K562 (cell line): ENCODE measurements around the gene HK1. TPM values are rescaled to one million over a fixed set of nuclear protein-coding genes. Genes with fewer than 3 reads are reported as not detected.
A peak's percentile ranks its signal among the peaks of the same experiment; 100 is the strongest.

ENCODE experiments used
- ATAC-seq: fragments of 200-7000 bp; cut with Tn5 transposase; 3 replicates; pipeline ENCODE4 v1.9.1; 2020; ENCODE audit warnings: moderate library complexity
- BruUV-seq: library from RNA; stranded (reverse); fragments of 400-500 nt; replicated peaks from 2 replicates; lab custom pipeline; 2021; lab: Mats Ljungman, UMichigan
- CTCF ChIA-PET: fragments of 300-600 bp; formaldehyde crosslinking; extraction: SDS; loops from one replicate; lab custom pipeline; 2021; ENCODE audit warnings: low intra/inter-chr PET ratio; lab: Yijun Ruan, JAX
- POLR2A ChIA-PET: fragments of 300-600, 350-650 bp; sonication (Branson Sonifier 250); formaldehyde crosslinking; extraction: SDS; loops from one replicate; lab custom pipeline; 2021; ENCODE audit warnings: antibody characterized with exemption, inconsistent platforms; lab: Yijun Ruan, JAX
- DNase-seq, 4 experiments: peaks; one replicate each; pipeline versions ENCODE4 v3.0.0 to v3.0.0-alpha.2; 2011 to 2018; ENCODE audit warnings: low spot score in 3 of 4, mixed read lengths in 3 of 4; ENCODE audit errors: extremely low read depth in 1 of 4
- FAIRE-seq: peaks from 2 replicates; lab custom pipeline; 2011; peaks lifted over from hg19 to GRCh38; lab: Jason Lieb, UNC
- H2AFZ ChIP-seq: 2 replicates; pipeline ENCODE4 v1.6.0; 2011; ENCODE audit warnings: low read depth, low read length, control low read depth, inconsistent platforms
- H3K27ac ChIP-seq: fragments of 200-600 bp; 3 replicates; pipeline ENCODE4 v1.8.0; 2011; ENCODE audit warnings: low read depth, mild to moderate bottlenecking, control low read depth, inconsistent platforms, low read length, moderate library complexity, mixed read lengths; ENCODE audit errors: extremely low read depth
- H3K27me3 ChIP-seq, 2 experiments: fragments of 300-600 bp in 1 of 2; 2 replicates in 1 of 2; 3 replicates in 1 of 2; pipeline versions ENCODE4 v1.6.0 to v1.8.0; 2011; ENCODE audit warnings: inconsistent platforms in 2 of 2, low read length in 2 of 2, mild to moderate bottlenecking in 1 of 2, mixed read lengths in 1 of 2, moderate library complexity in 1 of 2; ENCODE audit not compliant: control insufficient read depth in 2 of 2, insufficient read depth in 2 of 2
- H3K36me3 ChIP-seq: fragments of 300-600 bp; 3 replicates; pipeline ENCODE4 v1.8.0; 2011; ENCODE audit warnings: mild to moderate bottlenecking, low read length, inconsistent platforms; ENCODE audit not compliant: control insufficient read depth, insufficient read depth
- H3K4me1 ChIP-seq, 2 experiments: fragments of 200-600 bp in 1 of 2; replicated peaks in 1 of 2; 2 replicates in 1 of 2; 3 replicates in 1 of 2; pipeline versions ENCODE4 v1.5.1 to v1.8.0; 2011; ENCODE audit warnings: inconsistent platforms in 2 of 2, low read length in 2 of 2, mild to moderate bottlenecking in 1 of 2, mixed read lengths in 1 of 2, moderate library complexity in 1 of 2; ENCODE audit not compliant: control insufficient read depth in 2 of 2, insufficient read depth in 2 of 2
- H3K4me2 ChIP-seq: 2 replicates; pipeline ENCODE4 v1.6.1; 2011; ENCODE audit warnings: low read length, control low read depth, inconsistent platforms, mixed read lengths; ENCODE audit not compliant: insufficient read depth
- H3K4me3 ChIP-seq: fragments of 200-600 bp; sonication (generic), shearing (Covaris generic); 2 replicates; pipeline ENCODE4 v1.5.1; 2016; ENCODE audit warnings: control low read depth, inconsistent platforms
- H3K79me2 ChIP-seq: fragments of 200-600 bp; 3 replicates; pipeline ENCODE4 v1.8.0; 2011; ENCODE audit warnings: low read length, inconsistent platforms; ENCODE audit not compliant: control insufficient read depth, insufficient read depth
- H3K9ac ChIP-seq, 2 experiments: 2 replicates each; pipeline versions ENCODE4 v1.6.0 to v1.6.1; 2011; ENCODE audit warnings: low read depth in 2 of 2, low read length in 2 of 2, control low read depth in 1 of 2, inconsistent platforms in 1 of 2, mild to moderate bottlenecking in 1 of 2, mixed read lengths in 1 of 2; ENCODE audit not compliant: insufficient read depth in 1 of 2
- H3K9me1 ChIP-seq: one replicate; pipeline ENCODE4 v1.6.0; 2011; ENCODE audit warnings: inconsistent platforms, mild to moderate bottlenecking, low read length, moderate library complexity; ENCODE audit not compliant: control insufficient read depth, insufficient read depth
- H3K9me3 ChIP-seq: replicated peaks from 2 replicates; pipeline ENCODE4 v1.5.1; 2011; ENCODE audit warnings: low read depth, low read length, inconsistent platforms; ENCODE audit not compliant: control insufficient read depth, insufficient read depth
- H4K20me1 ChIP-seq: replicated peaks from 2 replicates; pipeline ENCODE4 v1.6.1; 2011; ENCODE audit warnings: low read length, inconsistent platforms, mixed read lengths; ENCODE audit not compliant: control insufficient read depth, insufficient read depth
- TBP ChIP-seq: optimal IDR thresholded peaks from 2 replicates; pipeline ENCODE3; 2011; ENCODE audit warnings: low read depth, low read length, improper control_type of control experiment
- WGBS: fragments of 100-300 bp; shearing (Covaris generic); methylation state at CpG from one replicate; pipeline ENCODE4 v1.1.6; 2016; ENCODE audit warnings: low coverage, mixed read lengths; ENCODE audit not compliant: insufficient coverage; ENCODE audit errors: missing lambda C conversion rate; 5-methylcytosine and 5-hydroxymethylcytosine counted together
- in situ Hi-C: fragments of 300-500 bp; cut with MboI; formaldehyde crosslinking; loops from 4 replicates; pipeline ENCODE4 v1.15.0; 2018; ENCODE audit warnings: inconsistent platforms, mixed read lengths
- intact Hi-C: fragments of 100-400 bp; cut with micrococcal nuclease; formaldehyde crosslinking; loops from 2 replicates; pipeline ENCODE4 v1.14.2; 2022
- polyA plus RNA-seq, 8 experiments: library from polyadenylated mRNA; depleted of rRNA in 4 of 8; stranded (reverse) in 5 of 8; unstranded in 3 of 8; fragments of >200 nt; fragmentation: Nextera tagmentation in 2 of 8; fragmentation: Illumina TruSeq in 1 of 8; extraction: Ambion mirVana in 2 of 8; extraction: Trizol in 1 of 8; gene quantifications; 2 replicates each; pipeline versions ENCODE4 v1.2.1 to v1.2.3, GENCODE V29; 2011 to 2014; ENCODE audit warnings: inconsistent platforms in 1 of 8, missing spikeins in 1 of 8
- total RNA-seq, 7 experiments: library from RNA; depleted of rRNA in 6 of 7; stranded (reverse); fragments of >200 nt in 6 of 7; fragmentation: Illumina TruSeq in 2 of 7; extraction: Trizol in 2 of 7; gene quantifications; 2 replicates each; pipeline versions ENCODE4 v1.2.1 to v1.2.3, GENCODE V29; 2011 to 2021; ENCODE audit warnings: low replicate concordance in 1 of 7
- TF ChIP-seq, protein P1 (sequence below): fragments of 450-650 bp; IDR thresholded peaks from 2 replicates; pipeline ENCODE4 v1.6.1; 2016; ENCODE audit warnings: mild to moderate bottlenecking, moderate library complexity
- TF ChIP-seq, protein P2 (sequence below), 3 experiments: fragments of 200-800 bp in 1 of 3; fragments of 250-450 bp in 1 of 3; fragments of 450-650 bp in 1 of 3; sonication (Bioruptor Pico) in 1 of 3; sonication (Bioruptor generic) in 1 of 3; formaldehyde crosslinking in 1 of 3; IDR thresholded peaks; 2 replicates each; pipeline versions ENCODE4 v1.6.1 to v1.8.0; 2016 to 2022; ENCODE audit warnings: mild to moderate bottlenecking in 2 of 3, missing genetic modification characterization in 2 of 3, missing compliant biosample characterization in 1 of 3, moderate library complexity in 1 of 3

HK1 gene
- total and polyA plus RNA-seq, 9 of the 15 experiments (the other 6 are each of a cell fraction or from before 2014, with no cell fraction given) = 29.2 to 444 (median 193) TPM

DNA sequence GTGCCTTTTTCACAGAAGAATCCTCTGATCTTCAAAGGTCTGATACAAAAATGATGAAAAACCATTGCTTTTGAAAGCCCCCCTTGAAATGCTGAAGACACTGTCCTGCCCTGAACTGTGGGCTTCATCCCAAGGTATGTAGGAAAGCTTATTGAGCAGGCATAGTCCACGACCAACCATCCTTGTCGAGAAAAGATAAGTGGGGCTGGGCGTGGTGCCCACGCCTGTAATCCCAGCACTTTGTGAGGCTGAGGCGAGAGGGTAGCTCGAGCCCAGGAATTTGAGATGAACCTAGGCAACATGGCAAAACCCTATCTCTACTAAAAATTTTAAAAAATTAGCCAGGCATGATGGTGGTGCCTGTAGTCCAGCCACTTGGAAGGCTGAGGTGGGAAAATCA, 112.9 kb downstream of the HK1 start:
- peaks cover 12 to 17% of the 10 kb centered on the region in 2 experiments; a peak in 4 of 5 replicates for H3K4me1 ChIP-seq
- ATAC-seq = no peak
- no peak overlapping the region for H3K9ac ChIP-seq
- in situ Hi-C loops (no loop called here), intact Hi-C loops (loop anchor here (5.0 kb wide), 1 partner anchor 384 kb away; no protein-coding TSS in a partner anchor)
- no peak for FAIRE-seq
- ChIA-PET CTCF (interaction anchor here (3.2 kb wide), 1 partner anchor 154 kb away, joined by 71 read pairs; no protein-coding TSS in a partner anchor), POLR2A (interaction anchor here (1.2 to 3.2 kb wide), 3 partner anchors 10 to 152 kb away, joined by 5 to 14 read pairs (median 8); no protein-coding TSS in a partner anchor)
- H3K4me3 ChIP-seq = no peak overlapping the region
- H3K79me2 ChIP-seq = no peaks in the 10 kb centered on the region
- H3K4me2 ChIP-seq = no peak overlapping the region
- peaks cover 15% of the 10 kb centered on the region; the same call in 1 of the 2 replicates for H4K20me1 ChIP-seq
- no peak for DNase-seq
- H3K9me3 ChIP-seq = no peaks in the 10 kb centered on the region
- peak overlapping the region; percentile 44; the same call in 2 of the 3 replicates for H3K27ac ChIP-seq
- TSS peak; percentile 7 for BruUV-seq
- no peak overlapping the region for H2AFZ ChIP-seq
- H3K36me3 ChIP-seq = peaks cover 97% of the 10 kb centered on the region
- H3K9me1 ChIP-seq = no peaks in the 10 kb centered on the region
- no peaks in the 10 kb centered on the region for H3K27me3 ChIP-seq
- WGBS = 74% methylated on average over 6 of the region's 6 CpGs
- TF ChIP-seq, protein P1, sequence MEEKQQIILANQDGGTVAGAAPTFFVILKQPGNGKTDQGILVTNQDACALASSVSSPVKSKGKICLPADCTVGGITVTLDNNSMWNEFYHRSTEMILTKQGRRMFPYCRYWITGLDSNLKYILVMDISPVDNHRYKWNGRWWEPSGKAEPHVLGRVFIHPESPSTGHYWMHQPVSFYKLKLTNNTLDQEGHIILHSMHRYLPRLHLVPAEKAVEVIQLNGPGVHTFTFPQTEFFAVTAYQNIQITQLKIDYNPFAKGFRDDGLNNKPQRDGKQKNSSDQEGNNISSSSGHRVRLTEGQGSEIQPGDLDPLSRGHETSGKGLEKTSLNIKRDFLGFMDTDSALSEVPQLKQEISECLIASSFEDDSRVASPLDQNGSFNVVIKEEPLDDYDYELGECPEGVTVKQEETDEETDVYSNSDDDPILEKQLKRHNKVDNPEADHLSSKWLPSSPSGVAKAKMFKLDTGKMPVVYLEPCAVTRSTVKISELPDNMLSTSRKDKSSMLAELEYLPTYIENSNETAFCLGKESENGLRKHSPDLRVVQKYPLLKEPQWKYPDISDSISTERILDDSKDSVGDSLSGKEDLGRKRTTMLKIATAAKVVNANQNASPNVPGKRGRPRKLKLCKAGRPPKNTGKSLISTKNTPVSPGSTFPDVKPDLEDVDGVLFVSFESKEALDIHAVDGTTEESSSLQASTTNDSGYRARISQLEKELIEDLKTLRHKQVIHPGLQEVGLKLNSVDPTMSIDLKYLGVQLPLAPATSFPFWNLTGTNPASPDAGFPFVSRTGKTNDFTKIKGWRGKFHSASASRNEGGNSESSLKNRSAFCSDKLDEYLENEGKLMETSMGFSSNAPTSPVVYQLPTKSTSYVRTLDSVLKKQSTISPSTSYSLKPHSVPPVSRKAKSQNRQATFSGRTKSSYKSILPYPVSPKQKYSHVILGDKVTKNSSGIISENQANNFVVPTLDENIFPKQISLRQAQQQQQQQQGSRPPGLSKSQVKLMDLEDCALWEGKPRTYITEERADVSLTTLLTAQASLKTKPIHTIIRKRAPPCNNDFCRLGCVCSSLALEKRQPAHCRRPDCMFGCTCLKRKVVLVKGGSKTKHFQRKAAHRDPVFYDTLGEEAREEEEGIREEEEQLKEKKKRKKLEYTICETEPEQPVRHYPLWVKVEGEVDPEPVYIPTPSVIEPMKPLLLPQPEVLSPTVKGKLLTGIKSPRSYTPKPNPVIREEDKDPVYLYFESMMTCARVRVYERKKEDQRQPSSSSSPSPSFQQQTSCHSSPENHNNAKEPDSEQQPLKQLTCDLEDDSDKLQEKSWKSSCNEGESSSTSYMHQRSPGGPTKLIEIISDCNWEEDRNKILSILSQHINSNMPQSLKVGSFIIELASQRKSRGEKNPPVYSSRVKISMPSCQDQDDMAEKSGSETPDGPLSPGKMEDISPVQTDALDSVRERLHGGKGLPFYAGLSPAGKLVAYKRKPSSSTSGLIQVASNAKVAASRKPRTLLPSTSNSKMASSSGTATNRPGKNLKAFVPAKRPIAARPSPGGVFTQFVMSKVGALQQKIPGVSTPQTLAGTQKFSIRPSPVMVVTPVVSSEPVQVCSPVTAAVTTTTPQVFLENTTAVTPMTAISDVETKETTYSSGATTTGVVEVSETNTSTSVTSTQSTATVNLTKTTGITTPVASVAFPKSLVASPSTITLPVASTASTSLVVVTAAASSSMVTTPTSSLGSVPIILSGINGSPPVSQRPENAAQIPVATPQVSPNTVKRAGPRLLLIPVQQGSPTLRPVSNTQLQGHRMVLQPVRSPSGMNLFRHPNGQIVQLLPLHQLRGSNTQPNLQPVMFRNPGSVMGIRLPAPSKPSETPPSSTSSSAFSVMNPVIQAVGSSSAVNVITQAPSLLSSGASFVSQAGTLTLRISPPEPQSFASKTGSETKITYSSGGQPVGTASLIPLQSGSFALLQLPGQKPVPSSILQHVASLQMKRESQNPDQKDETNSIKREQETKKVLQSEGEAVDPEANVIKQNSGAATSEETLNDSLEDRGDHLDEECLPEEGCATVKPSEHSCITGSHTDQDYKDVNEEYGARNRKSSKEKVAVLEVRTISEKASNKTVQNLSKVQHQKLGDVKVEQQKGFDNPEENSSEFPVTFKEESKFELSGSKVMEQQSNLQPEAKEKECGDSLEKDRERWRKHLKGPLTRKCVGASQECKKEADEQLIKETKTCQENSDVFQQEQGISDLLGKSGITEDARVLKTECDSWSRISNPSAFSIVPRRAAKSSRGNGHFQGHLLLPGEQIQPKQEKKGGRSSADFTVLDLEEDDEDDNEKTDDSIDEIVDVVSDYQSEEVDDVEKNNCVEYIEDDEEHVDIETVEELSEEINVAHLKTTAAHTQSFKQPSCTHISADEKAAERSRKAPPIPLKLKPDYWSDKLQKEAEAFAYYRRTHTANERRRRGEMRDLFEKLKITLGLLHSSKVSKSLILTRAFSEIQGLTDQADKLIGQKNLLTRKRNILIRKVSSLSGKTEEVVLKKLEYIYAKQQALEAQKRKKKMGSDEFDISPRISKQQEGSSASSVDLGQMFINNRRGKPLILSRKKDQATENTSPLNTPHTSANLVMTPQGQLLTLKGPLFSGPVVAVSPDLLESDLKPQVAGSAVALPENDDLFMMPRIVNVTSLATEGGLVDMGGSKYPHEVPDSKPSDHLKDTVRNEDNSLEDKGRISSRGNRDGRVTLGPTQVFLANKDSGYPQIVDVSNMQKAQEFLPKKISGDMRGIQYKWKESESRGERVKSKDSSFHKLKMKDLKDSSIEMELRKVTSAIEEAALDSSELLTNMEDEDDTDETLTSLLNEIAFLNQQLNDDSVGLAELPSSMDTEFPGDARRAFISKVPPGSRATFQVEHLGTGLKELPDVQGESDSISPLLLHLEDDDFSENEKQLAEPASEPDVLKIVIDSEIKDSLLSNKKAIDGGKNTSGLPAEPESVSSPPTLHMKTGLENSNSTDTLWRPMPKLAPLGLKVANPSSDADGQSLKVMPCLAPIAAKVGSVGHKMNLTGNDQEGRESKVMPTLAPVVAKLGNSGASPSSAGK = no peak
- TF ChIP-seq TBP = no peak
- TF ChIP-seq, protein P2, sequence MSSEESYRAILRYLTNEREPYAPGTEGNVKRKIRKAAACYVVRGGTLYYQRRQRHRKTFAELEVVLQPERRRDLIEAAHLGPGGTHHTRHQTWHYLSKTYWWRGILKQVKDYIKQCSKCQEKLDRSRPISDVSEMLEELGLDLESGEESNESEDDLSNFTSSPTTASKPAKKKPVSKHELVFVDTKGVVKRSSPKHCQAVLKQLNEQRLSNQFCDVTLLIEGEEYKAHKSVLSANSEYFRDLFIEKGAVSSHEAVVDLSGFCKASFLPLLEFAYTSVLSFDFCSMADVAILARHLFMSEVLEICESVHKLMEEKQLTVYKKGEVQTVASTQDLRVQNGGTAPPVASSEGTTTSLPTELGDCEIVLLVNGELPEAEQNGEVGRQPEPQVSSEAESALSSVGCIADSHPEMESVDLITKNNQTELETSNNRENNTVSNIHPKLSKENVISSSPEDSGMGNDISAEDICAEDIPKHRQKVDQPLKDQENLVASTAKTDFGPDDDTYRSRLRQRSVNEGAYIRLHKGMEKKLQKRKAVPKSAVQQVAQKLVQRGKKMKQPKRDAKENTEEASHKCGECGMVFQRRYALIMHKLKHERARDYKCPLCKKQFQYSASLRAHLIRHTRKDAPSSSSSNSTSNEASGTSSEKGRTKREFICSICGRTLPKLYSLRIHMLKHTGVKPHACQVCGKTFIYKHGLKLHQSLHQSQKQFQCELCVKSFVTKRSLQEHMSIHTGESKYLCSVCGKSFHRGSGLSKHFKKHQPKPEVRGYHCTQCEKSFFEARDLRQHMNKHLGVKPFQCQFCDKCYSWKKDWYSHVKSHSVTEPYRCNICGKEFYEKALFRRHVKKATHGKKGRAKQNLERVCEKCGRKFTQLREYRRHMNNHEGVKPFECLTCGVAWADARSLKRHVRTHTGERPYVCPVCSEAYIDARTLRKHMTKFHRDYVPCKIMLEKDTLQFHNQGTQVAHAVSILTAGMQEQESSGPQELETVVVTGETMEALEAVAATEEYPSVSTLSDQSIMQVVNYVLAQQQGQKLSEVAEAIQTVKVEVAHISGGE (CRISPR knock-in tag; IDR thresholded peaks at IDR 0.05) = no peak
